ENCODE data around the gene TERT.
"Not testable (repeated sequence)": the region's sequence is repeated elsewhere in the genome, so short reads cannot be mapped to it uniquely, and the experiment has no call there.

TERT gene

DNA sequence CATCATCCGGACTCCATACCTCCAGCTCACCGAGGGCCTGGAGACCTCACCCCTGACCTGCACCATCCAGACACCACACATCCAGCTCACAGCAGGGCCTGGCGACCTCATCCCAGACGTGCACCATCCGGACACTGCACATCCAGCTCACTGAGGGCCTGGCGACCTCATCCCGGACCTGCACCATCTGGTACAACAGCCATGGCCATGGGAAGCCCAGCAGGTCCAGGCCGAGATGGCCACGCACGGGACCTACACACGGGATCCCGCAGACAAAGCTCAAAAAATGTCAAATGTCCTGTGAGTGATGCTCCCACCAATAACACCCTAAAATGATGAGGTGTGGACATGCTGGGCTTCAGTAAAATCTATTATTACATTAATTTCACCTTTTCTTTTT is 9.7 kb downstream of the TERT start:
- TF ChIP-seq CTCF (IDR thresholded peaks at IDR 0.05; ENCODE audit: low read depth, low read length) = no peak
- no peak overlapping the region for H3K4me3 ChIP-seq (ENCODE audit: low read depth, low read length)

DNA sequence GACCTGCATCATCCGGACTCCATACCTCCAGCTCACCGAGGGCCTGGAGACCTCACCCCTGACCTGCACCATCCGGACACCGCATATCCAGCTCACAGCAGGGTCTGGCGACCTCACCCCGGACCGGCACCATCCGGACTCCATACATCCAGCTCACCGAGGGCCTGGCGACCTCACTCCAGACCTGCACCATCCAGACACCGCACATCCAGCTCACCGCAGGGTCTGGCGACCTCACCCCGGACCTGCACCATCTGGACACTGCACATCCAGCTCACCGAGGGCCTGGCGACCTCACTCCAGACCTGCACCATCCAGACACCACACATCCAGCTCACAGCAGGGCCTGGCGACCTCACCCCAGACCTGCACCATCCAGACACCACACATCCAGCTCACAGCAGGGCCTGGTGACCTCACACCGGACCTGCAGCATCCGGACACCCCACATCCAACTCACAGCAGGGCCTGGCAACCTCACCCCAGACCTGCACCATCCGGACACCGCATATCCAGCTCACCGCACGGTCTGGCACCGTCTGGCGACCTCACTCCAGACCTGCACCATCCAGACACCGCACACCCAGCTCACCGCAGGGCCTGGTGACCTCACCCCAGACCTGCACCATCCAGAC is 10.4 kb downstream of the TERT start:
- not testable (repeated sequence) for H3K4me3 ChIP-seq (ENCODE audit: low read depth, low read length)

- not testable (repeated sequence) for H3K4me3 ChIP-seq (ENCODE audit: low read depth, low read length)
Observed at GRCh38 chr5:1283729-1284041, 11.2 kb downstream of the TERT start.

DNA sequence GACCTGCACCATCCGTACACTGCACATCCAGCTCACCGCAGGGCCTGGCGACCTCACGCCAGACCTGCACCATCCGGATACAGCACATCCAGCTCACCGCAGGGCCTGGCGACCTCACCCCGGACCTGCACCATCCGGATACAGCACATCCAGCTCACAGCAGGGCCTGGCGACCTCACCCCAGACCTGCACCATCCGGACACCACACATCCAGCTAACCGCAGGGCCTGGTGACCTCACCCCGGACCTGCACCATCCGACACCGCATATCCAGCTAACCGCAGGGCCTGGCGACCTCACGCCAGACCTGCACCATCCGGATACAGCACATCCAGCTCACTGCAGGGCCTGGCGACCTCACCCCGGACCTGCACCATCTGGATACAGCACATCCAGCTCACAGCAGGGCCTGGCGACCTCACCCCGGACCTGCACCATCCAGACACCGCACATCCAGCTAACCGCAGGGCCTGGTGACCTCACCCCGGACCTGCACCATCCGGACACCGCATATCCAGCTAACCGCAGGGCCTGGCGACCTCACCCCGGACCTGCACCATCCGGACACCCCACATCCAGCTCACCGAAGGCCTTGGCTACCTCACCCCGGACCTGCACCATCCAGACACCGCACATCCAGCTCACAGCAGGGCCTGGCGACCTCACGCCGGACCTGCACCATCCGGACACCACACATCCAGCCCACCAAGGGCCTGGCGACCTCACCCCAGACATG is 11.7 kb downstream of the TERT start:
- H3K4me3 ChIP-seq (ENCODE audit: low read depth, low read length) = not testable (repeated sequence)

- H3K4me3 ChIP-seq (ENCODE audit: low read depth, low read length) = peak overlapping the region; percentile 66
- TF ChIP-seq CTCF (IDR thresholded peaks at IDR 0.05; ENCODE audit: low read depth, low read length) = no peak
Observed at GRCh38 chr5:1282131-1282992, 12.5 kb downstream of the TERT start.

GRCh38 chr5:1281038-1281882 is 13.6 kb downstream of the TERT start:
- no peak overlapping the region for H3K4me3 ChIP-seq (ENCODE audit: low read depth, low read length)
- TF ChIP-seq CTCF (IDR thresholded peaks at IDR 0.05; ENCODE audit: low read depth, low read length) = no peak

GRCh38 chr5:1280177-1281037 is 14.5 kb downstream of the TERT start:
- TF ChIP-seq CTCF (IDR thresholded peaks at IDR 0.05; ENCODE audit: low read depth, low read length) = no peak
- peak overlapping the region; percentile 68 for H3K4me3 ChIP-seq (ENCODE audit: low read depth, low read length)
